GM18511 (cell line): ENCODE results near the gene ARHGAP12.
A peak's percentile ranks its signal among the peaks of the same experiment; 100 is the strongest.
"Not testable (repeated sequence)": the region's sequence is repeated elsewhere in the genome, so short reads cannot be mapped to it uniquely, and the experiment has no call there.

Experiments used
- ATAC-seq: cut with Tn5 transposase; IDR thresholded peaks from one replicate; pipeline ENCODE4 v1.9.1; 2021; ENCODE audit warnings: mild to moderate bottlenecking, moderate library complexity; ENCODE audit not compliant: unreplicated experiment

The ARHGAP12 gene

GRCh38 chr10:31773749-31774298 lies 154.8 kb downstream of the ARHGAP12 start:
- ATAC-seq: no peak

GRCh38 chr10:31771331-31771831 lies 157.2 kb downstream of the ARHGAP12 start:
- ATAC-seq: no peak

- peak; percentile 75 for ATAC-seq
Measured at GRCh38 chr10:31770307-31770902, 158.2 kb downstream of the ARHGAP12 start.

DNA sequence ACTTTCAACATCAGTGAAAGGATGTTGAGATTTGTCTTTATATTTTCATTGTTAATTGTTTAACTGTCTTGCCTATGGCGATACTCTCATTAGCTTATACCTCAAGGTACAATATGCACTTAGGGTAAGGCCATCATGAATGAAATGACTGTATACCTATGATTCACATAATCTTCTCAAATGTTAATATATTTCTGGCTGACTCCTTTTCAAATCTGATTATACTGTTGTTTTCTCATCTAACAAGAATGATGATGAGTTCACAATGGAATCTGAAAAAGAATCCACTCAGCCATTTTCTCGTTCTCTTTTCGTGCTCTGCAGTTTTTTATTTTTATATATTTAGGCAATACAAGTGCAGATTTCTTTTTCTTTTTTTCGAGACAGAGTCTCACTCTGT lies 159.1 kb downstream of the ARHGAP12 start:
- no peak for ATAC-seq

- not testable (repeated sequence) for ATAC-seq
Measured at GRCh38 chr10:31768935-31769334, 159.7 kb downstream of the ARHGAP12 start.

DNA sequence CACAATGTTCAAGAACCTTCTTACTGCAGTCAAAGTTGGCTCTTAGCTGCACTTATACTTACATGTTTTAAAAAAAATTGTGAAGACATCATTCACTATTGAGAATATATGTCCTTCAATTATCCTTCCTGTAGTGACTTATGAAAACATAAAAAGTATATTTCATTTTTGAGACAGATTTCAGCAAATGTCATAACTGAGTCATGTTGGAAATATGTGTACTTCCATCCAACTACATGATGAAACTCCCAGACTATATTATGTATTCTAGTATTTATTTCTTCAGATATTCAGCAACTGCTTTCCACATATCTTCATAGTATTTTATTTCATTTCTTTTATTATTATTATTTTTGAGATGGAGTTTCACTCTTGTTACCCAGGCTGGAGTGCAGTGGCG lies 160.2 kb downstream of the ARHGAP12 start:
- ATAC-seq: no peak

GRCh38 chr10:31765541-31765940 lies 163.1 kb downstream of the ARHGAP12 start:
- no peak for ATAC-seq

DNA sequence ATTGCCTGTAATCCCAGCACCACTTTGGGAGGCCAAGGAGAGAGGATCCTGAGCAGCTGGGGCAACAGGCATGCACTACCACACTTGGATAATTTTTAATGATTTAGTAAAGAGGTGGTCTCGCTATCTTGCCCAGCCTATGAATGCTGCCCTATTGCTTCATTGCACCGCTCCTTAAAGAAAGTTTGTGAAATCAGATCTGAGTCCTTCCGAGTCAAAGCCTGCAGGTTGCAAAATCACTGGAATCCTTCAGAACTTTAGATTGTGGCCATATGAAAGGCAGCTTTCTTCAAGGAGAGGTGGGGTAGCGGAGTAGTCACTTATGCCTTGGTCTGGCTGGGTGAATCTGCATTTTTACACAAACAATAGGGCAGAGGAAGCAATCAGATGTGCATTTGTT lies 166.3 kb downstream of the ARHGAP12 start:
- ATAC-seq: no peak

DNA sequence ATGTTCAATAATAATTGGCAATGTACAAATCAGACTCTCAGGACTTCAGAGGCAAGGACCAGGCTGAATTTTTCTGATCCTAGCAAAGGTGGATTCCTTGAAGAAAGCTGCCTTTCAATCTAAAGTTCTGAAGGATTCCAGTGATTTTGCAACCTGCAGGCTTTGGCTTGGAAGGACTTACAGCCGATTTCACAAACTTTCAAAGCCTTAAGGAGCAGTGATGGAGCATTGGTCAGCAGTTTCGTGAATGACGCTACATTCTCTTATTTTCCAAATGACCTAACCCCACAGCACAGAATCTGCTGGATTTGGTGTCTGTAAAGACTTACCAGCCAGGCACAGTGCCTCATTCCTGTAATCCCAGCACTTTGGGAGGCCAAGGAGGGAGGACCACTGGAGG lies 167.5 kb downstream of the ARHGAP12 start:
- ATAC-seq: no peak

DNA sequence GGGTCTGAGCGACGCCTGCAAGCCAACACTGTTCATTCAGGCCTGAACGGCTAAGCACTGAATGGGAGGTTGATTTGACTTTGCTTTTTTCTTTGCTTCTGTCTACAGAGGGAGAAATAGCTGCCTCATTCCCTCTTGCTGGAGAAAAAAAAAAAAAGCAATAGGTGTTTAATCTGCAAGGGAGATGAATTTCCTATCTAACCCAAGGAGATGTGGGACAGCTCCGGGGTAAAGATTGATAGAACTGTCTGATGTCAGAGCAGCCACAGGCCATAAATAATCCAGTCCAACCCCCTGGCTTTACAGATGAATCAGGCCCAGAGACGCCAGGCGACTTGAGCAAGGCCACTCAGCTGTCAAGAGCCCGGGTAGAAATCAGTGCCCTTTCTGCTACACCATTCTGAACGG lies 168.0 kb downstream of the ARHGAP12 start:
- no peak for ATAC-seq

DNA sequence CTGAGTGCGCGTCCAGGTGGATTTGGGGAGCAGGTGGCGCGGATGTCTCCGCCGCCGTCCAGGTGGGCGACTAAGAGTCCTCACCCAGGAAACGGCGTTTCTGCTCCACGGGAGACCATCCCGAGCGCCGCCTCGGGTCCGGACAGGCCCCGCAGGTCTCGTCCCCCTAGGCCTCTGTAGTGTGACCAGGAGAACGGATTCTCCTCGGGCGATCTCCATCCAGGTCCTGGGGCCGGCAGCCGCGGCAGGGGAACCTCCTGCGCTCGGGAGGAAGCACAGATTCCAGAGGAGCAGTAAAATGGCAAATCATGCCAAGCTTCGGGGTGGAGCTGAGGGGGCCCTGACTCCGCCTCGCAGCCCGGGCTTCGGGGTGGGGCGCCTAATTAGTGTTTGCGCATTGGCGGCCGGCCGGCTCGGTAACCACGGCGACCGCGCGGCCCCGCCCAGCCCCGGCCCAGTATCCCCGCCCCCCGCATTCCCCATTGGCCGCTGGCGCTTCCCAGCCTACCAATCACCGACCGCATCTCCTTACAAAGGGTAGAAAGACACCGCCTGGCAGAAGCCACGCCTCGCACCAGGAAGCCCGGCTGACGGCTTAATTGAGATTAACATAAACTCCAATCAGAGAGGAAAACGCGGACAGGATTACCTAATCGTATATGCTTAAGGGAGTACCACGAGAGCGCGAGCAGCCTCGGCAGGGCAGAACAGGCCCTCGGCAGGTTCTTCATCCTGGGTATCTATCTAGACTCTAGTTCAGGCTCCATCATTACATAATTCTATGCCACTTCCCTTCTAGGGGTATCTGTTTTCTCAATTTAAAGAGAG lies 168.6 kb downstream of the ARHGAP12 start:
- peak; percentile 94 for ATAC-seq

- no peak for ATAC-seq
Measured at GRCh38 chr10:31759124-31759798, 169.4 kb downstream of the ARHGAP12 start.

DNA sequence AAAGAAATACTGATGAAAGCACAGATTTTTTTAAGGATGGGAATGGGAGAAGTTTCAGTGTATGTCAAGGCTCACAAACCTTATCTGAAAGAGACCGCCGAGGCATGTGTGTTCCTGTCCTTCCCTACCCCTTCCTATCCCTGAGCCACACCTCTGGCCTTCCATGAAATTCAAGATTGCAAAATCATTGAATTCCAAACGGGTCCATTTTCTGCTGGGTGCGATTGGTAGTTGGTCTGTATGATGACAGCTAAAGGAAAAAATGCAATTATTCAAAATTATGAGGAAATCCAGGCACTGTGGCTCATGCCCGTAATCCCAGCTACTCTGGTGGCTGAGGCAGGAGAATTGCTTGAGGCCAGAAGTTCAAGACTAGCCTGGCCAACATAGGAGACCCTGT lies 170.1 kb downstream of the ARHGAP12 start:
- no peak for ATAC-seq

DNA sequence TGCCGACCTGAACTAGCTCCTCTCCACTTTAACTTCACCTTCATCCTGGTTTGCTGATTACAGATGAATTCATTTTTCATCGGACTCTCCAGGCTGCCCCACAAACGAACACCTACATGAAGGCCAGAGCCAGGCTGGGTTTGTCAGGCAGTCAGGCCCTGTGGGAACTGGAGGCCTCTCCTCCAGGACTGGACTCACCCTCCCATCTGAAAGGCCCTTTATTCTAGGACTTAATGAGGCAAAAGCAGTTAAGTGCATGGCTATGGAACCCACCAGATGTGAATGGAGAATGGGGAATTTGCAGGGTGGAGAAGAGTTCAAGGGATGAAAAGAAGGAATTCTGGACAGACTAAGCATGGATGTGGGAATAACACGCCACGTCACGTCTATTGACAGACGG lies 170.8 kb downstream of the ARHGAP12 start:
- ATAC-seq: no peak

DNA sequence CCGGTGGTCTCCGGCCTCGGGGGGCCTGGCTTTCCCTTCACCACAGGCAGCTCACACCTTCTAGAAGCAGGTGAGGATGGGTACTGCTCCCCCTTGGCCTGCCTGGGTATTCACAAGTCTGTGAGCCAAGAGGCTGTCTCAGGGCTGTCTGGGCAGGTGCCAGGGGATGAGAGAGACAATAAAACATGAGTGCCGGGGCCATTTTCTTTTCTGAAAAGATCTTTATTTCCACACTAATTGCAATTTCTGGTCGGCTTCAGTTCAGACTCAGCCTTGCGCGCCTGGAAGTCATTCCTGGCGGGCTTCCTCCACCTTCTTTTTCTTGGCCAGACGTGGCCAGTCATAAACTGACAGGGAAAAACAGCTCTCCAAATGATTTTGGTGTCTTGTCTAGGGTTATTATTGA lies 171.2 kb downstream of the ARHGAP12 start:
- no peak for ATAC-seq

GRCh38 chr10:31756729-31757110 lies 171.9 kb downstream of the ARHGAP12 start:
- no peak for ATAC-seq

- ATAC-seq: no peak
Measured at GRCh38 chr10:31756101-31756728, 172.4 kb downstream of the ARHGAP12 start.
